HepG2 (cell line): ENCODE measurements around the gene BRAF. TPM values are rescaled to one million over a fixed set of nuclear protein-coding genes. Genes with fewer than 3 reads are reported as not detected.

Source experiments
- ESRRA ChIP-seq: sonication (generic); formaldehyde crosslinking; IDR thresholded peaks from 2 replicates; pipeline ENCODE4 v1.5.1; 2020; ENCODE audit warnings: mild to moderate bottlenecking, low read depth, missing genetic modification reagents
- FUBP1 ChIP-seq: sonication (generic); formaldehyde crosslinking; IDR thresholded peaks from 2 replicates; pipeline ENCODE4 v1.5.1; 2020; ENCODE audit warnings: missing genetic modification reagents, mild to moderate bottlenecking, borderline replicate concordance
- HOXA7 ChIP-seq: sonication (generic); formaldehyde crosslinking; IDR thresholded peaks from 2 replicates; pipeline ENCODE4 v1.8.1; 2022; ENCODE audit warnings: mild to moderate bottlenecking, missing genetic modification reagents, moderate library complexity
- IRF2 ChIP-seq: IDR thresholded peaks from 2 replicates; pipeline ENCODE4 v1.6.1; 2018; ENCODE audit warnings: missing genetic modification reagents, missing compliant biosample characterization
- KLF12 ChIP-seq: sonication (generic); formaldehyde crosslinking; IDR thresholded peaks from 2 replicates; pipeline ENCODE4 v1.4.0; 2020; ENCODE audit warnings: missing genetic modification reagents, borderline replicate concordance
- PHF5A ChIP-seq: IDR thresholded peaks from one replicate; pipeline ENCODE4 v1.6.1; 2018; ENCODE audit warnings: low read depth, missing genetic modification reagents; ENCODE audit not compliant: unreplicated experiment
- SRSF4 ChIP-seq: fragments of 200-400 bp; formaldehyde crosslinking; IDR thresholded peaks from one replicate; pipeline ENCODE4 v1.6.1; 2018; ENCODE audit warnings: mild to moderate bottlenecking, low read depth, low read length, moderate library complexity; ENCODE audit not compliant: poor library complexity, severe bottlenecking
- ZBTB38 ChIP-seq: sonication (generic); formaldehyde crosslinking; IDR thresholded peaks from 2 replicates; pipeline ENCODE4 v1.5.1; 2020; ENCODE audit warnings: mild to moderate bottlenecking, missing genetic modification reagents
- ZNF335 ChIP-seq: sonication (generic); formaldehyde crosslinking; IDR thresholded peaks from 2 replicates; pipeline ENCODE4 v1.4.0; 2020; ENCODE audit warnings: missing genetic modification reagents
- polyA plus RNA-seq, 8 experiments: library from polyadenylated mRNA; depleted of rRNA in 3 of 8; stranded (reverse) in 7 of 8; unstranded in 1 of 8; fragments of >200 nt; fragmentation: Illumina TruSeq in 4 of 8; extraction: Trizol in 4 of 8; gene quantifications; 2 replicates each; pipeline versions ENCODE4 v1.2.1 to v1.2.3, GENCODE V29; 2011 to 2016; ENCODE audit warnings: low read depth in 4 of 8, missing spikeins in 1 of 8, mixed read lengths in 1 of 8; ENCODE audit not compliant: insufficient read depth in 1 of 8
- total RNA-seq, 5 experiments: library from RNA; depleted of rRNA; stranded (reverse); fragments of >200 nt; fragmentation: Illumina TruSeq; extraction: Trizol; gene quantifications; 2 replicates each; pipeline ENCODE4 v1.2.3, GENCODE V29; 2016; ENCODE audit warnings: low read depth in 1 of 5
- TF ChIP-seq, protein P1 (sequence below): sonication (generic); formaldehyde crosslinking; IDR thresholded peaks from 2 replicates; pipeline ENCODE4 v1.5.0; 2020; ENCODE audit warnings: mild to moderate bottlenecking, missing genetic modification reagents
- TF ChIP-seq, protein P2 (sequence below): sonication (generic); formaldehyde crosslinking; IDR thresholded peaks from 2 replicates; pipeline ENCODE4 v1.5.0; 2020; ENCODE audit warnings: missing genetic modification reagents
- TF ChIP-seq, protein P3 (sequence below): sonication (generic); formaldehyde crosslinking; IDR thresholded peaks from 2 replicates; pipeline ENCODE4 v1.4.0; 2020; ENCODE audit warnings: missing genetic modification reagents, borderline replicate concordance
- TF ChIP-seq, protein P4 (sequence below): sonication (generic); formaldehyde crosslinking; IDR thresholded peaks from 2 replicates; pipeline ENCODE4 v1.4.0; 2020; ENCODE audit warnings: mild to moderate bottlenecking, missing genetic modification reagents

The BRAF gene
- total and polyA plus RNA-seq, 2 of the 13 experiments (the other 11 are each of a cell fraction or from before 2014, with no cell fraction given) = 12.5 to 13.4 TPM

DNA sequence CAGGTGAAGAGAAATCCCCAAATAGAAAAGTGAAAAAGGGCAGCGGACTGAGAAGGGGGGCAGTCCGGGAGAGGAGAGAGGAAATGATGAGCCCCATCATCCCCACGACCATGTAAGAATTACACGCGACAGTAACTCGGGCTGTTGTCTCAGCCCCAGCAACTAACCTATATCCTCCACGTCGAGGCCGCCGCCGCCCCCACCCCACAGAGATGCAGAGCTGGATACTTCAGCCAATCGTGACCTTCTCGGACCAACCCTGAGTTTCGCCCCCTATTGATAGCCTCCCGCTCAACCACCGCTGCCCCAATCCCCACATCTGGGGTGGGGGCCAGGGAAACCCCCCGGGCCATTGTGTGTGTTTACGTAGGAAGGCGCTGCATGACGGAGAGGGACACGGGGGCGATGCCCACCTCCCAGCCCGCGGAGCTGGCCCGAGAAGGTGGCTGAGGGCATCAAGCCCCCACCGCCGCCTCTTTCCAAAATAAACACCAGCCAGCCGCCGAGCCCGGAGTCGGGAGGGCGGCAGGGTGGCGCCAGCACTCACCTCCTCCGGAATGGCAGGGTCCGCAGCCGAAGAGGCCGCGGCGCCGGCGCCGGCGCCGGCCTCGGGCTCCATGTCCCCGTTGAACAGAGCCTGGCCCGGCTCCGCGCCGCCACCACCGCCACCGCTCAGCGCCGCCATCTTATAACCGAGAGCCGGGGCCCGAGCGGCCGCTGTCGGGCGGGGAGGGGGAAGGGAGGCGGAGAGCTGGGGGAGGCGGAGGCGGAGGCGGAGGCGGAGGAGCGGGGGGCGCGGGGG, 509 bp downstream of the BRAF start (continued):
- TF ChIP-seq, protein P1, sequence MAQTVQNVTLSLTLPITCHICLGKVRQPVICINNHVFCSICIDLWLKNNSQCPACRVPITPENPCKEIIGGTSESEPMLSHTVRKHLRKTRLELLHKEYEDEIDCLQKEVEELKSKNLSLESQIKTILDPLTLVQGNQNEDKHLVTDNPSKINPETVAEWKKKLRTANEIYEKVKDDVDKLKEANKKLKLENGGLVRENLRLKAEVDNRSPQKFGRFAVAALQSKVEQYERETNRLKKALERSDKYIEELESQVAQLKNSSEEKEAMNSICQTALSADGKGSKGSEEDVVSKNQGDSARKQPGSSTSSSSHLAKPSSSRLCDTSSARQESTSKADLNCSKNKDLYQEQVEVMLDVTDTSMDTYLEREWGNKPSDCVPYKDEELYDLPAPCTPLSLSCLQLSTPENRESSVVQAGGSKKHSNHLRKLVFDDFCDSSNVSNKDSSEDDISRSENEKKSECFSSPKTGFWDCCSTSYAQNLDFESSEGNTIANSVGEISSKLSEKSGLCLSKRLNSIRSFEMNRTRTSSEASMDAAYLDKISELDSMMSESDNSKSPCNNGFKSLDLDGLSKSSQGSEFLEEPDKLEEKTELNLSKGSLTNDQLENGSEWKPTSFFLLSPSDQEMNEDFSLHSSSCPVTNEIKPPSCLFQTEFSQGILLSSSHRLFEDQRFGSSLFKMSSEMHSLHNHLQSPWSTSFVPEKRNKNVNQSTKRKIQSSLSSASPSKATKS = no peak
- no peak for TF ChIP-seq ESRRA (CRISPR knock-in tag)
- TF ChIP-seq KLF12 (CRISPR knock-in tag) = no peak
- TF ChIP-seq IRF2 (CRISPR knock-in tag) = no peak
- TF ChIP-seq, protein P2, sequence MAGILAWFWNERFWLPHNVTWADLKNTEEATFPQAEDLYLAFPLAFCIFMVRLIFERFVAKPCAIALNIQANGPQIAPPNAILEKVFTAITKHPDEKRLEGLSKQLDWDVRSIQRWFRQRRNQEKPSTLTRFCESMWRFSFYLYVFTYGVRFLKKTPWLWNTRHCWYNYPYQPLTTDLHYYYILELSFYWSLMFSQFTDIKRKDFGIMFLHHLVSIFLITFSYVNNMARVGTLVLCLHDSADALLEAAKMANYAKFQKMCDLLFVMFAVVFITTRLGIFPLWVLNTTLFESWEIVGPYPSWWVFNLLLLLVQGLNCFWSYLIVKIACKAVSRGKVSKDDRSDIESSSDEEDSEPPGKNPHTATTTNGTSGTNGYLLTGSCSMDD = no peak
- TF ChIP-seq FUBP1 (CRISPR knock-in tag) = no peak
- no peak for TF ChIP-seq SRSF4
- no peak for TF ChIP-seq HOXA7
- TF ChIP-seq, protein P3, sequence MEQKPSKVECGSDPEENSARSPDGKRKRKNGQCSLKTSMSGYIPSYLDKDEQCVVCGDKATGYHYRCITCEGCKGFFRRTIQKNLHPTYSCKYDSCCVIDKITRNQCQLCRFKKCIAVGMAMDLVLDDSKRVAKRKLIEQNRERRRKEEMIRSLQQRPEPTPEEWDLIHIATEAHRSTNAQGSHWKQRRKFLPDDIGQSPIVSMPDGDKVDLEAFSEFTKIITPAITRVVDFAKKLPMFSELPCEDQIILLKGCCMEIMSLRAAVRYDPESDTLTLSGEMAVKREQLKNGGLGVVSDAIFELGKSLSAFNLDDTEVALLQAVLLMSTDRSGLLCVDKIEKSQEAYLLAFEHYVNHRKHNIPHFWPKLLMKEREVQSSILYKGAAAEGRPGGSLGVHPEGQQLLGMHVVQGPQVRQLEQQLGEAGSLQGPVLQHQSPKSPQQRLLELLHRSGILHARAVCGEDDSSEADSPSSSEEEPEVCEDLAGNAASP (CRISPR knock-in tag) = no peak; the same call in 1 of the 2 replicates
- TF ChIP-seq, protein P4, sequence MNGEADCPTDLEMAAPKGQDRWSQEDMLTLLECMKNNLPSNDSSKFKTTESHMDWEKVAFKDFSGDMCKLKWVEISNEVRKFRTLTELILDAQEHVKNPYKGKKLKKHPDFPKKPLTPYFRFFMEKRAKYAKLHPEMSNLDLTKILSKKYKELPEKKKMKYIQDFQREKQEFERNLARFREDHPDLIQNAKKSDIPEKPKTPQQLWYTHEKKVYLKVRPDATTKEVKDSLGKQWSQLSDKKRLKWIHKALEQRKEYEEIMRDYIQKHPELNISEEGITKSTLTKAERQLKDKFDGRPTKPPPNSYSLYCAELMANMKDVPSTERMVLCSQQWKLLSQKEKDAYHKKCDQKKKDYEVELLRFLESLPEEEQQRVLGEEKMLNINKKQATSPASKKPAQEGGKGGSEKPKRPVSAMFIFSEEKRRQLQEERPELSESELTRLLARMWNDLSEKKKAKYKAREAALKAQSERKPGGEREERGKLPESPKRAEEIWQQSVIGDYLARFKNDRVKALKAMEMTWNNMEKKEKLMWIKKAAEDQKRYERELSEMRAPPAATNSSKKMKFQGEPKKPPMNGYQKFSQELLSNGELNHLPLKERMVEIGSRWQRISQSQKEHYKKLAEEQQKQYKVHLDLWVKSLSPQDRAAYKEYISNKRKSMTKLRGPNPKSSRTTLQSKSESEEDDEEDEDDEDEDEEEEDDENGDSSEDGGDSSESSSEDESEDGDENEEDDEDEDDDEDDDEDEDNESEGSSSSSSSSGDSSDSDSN (CRISPR knock-in tag) = peak; percentile 53; the same call in 1 of the 2 replicates
- no peak for TF ChIP-seq ZNF335
- no peak for TF ChIP-seq PHF5A (CRISPR knock-in tag)
- no peak for TF ChIP-seq ZBTB38
